Kidney (tissue), 14 donors: Measurements from ENCODE around the gene MOB1B. TPM values are rescaled to one million over a fixed set of nuclear protein-coding genes. Genes with fewer than 3 reads are reported as not detected.

Experiments used
- DNase-seq, 5 donors: peaks; one replicate each; pipeline ENCODE4 v3.0.0-alpha.2; 2013 to 2020
- FAIRE-seq: peaks from 2 replicates; lab custom pipeline; 2012; peaks lifted over from hg19 to GRCh38; lab: Jason Lieb, UNC
- H3K27ac ChIP-seq, 2 donors: one replicate each; pipeline ENCODE4 v1.7.0; 2013; ENCODE audit warnings: low read depth in 2 of 2, low read length in 2 of 2, inconsistent platforms in 1 of 2
- H3K27me3 ChIP-seq: one replicate; pipeline ENCODE4 v1.7.1; 2013; ENCODE audit warnings: low read length, inconsistent platforms; ENCODE audit not compliant: control insufficient read depth, insufficient read depth
- H3K36me3 ChIP-seq, 3 donors: one replicate each; pipeline versions ENCODE4 v1.7.0 to v1.7.1; 2013; ENCODE audit warnings: low read length in 3 of 3, control low read depth in 1 of 3, inconsistent platforms in 1 of 3; ENCODE audit not compliant: insufficient read depth in 3 of 3, control insufficient read depth in 2 of 3
- H3K4me1 ChIP-seq, 3 donors: one replicate each; pipeline versions ENCODE4 v1.7.0 to v1.7.1; 2013; ENCODE audit warnings: low read length in 3 of 3, inconsistent platforms in 1 of 3, low read depth in 1 of 3; ENCODE audit not compliant: control insufficient read depth in 2 of 3, insufficient read depth in 2 of 3
- H3K4me3 ChIP-seq, 3 donors: one replicate each; pipeline versions ENCODE4 v1.7.0 to v1.8.1; 2013; ENCODE audit warnings: low read length in 3 of 3, control low read depth in 1 of 3, inconsistent platforms in 1 of 3
- H3K9ac ChIP-seq, 3 donors: one replicate each; pipeline versions ENCODE4 v1.7.0 to v1.7.1; 2013; ENCODE audit warnings: low read length in 3 of 3, control low read depth in 1 of 3, inconsistent platforms in 1 of 3
- H3K9me3 ChIP-seq, 3 donors: one replicate each; pipeline versions ENCODE4 v1.7.0 to v1.7.1; 2013; ENCODE audit warnings: low read length in 3 of 3, control low read depth in 1 of 3, inconsistent platforms in 1 of 3; ENCODE audit not compliant: control insufficient read depth in 2 of 3, insufficient read depth in 1 of 3
- CTCF ChIP-seq: IDR thresholded peaks from 3 replicates; pipeline ENCODE4 v1.5.1; 2012; ENCODE audit warnings: mild to moderate bottlenecking, moderate library complexity, borderline replicate concordance; ENCODE audit not compliant: insufficient read depth; ENCODE audit errors: extremely low read depth
- intact Hi-C: fragments of 100-400 bp; cut with DNase I; formaldehyde crosslinking; loops from one replicate; pipeline ENCODE4 v1.11.1; 2022
- polyA plus RNA-seq: library from polyadenylated mRNA; stranded (reverse); fragments of 350-450 nt; fragmentation: Illumina TruSeq; extraction: RNeasy Lipid Tissue Mini Kit (QIAGEN cat#74804); gene quantifications from one replicate; pipeline ENCODE4 v1.2.3, GENCODE V29; 2014; ENCODE audit warnings: low read depth, low replicate concordance; ENCODE audit not compliant: insufficient read depth
- total RNA-seq: library from RNA; stranded (reverse); fragmentation: NEBNext Ultra II Directional; extraction: Animal tissue kit (Norgen Biotek cat#: 25700); gene quantifications from one replicate; pipeline ENCODE4 v1.2.1, GENCODE V29; 2021
- donor health status: control.
- donor health status: control.
- donor health status: control.
- donor health status: control.
- donor health status: control.
- donor health status: DM: yes; HTN: yes; CAD: no.
- donor health status: Normal renal cell carcinoma (clear cell type).

MOB1B gene
- total and polyA plus RNA-seq, 2 donors from 2014 or later: 13.9 to 34.2 TPM

GRCh38 chr4:70903291-70903603, 1.1 kb downstream of the MOB1B start:
- TF ChIP-seq CTCF: no peak

GRCh38 chr4:70908993-70909556, 6.9 kb downstream of the MOB1B start:
- H3K4me3 ChIP-seq: no peak overlapping the region
- intact Hi-C loops: no loop called here
- H3K27ac ChIP-seq: no peak overlapping the region
- H3K27me3 ChIP-seq: no peaks in the 10 kb centered on the region
- no peaks in the 10 kb centered on the region for H3K9me3 ChIP-seq
- DNase-seq (peak in 2 of 5 donors; percentile 48 to 51), FAIRE-seq (no peak)
- no peak overlapping the region for H3K9ac ChIP-seq
- H3K36me3 ChIP-seq: peaks cover 0 to 3% (median 2%) of the 10 kb centered on the region in 3 donors
- H3K4me1 ChIP-seq: peaks cover 0 to 7% (median 0%) of the 10 kb centered on the region in 3 donors
- TF ChIP-seq CTCF: no peak

More at GRCh38 chr4:70903291-70903603, 1.1 kb downstream of the MOB1B start:
- H3K4me3 ChIP-seq: peak overlapping the region; percentile 79 to 95 (median 80)
- intact Hi-C loops: no loop called here
- peak overlapping the region in 1 of 2 donors; percentile 86 for H3K27ac ChIP-seq
- peak overlapping the region in 2 of 3 donors; percentile 75 to 92 for H3K9ac ChIP-seq
- H3K9me3 ChIP-seq: no peaks in the 10 kb centered on the region
- H3K27me3 ChIP-seq: no peaks in the 10 kb centered on the region
- H3K36me3 ChIP-seq: peaks cover 0 to 3% (median 2%) of the 10 kb centered on the region in 3 donors
- peak in 4 of 5 donors; percentile 40 to 74 (median 62) for DNase-seq
- FAIRE-seq: no peak
- peaks cover 0 to 5% (median 0%) of the 10 kb centered on the region in 3 donors for H3K4me1 ChIP-seq

- Histone ChIP-seq H3K4me1 (peaks cover 0 to 9% (median 0%) of the 10 kb centered on the region in 3 donors), H3K4me3 (no peak overlapping the region), H3K9ac (no peak overlapping the region), H3K9me3 (no peaks in the 10 kb centered on the region), H3K27ac (no peak overlapping the region), H3K36me3 (no peaks in the 10 kb centered on the region), H3K27me3 (no peaks in the 10 kb centered on the region)
- TF ChIP-seq CTCF: no peak
- no peak for FAIRE-seq
- no peak for DNase-seq
- intact Hi-C loops: no loop called here
Measured at GRCh38 chr4:70914000-70914399, 11.8 kb downstream of the MOB1B start.

- Histone ChIP-seq H3K27me3 (no peaks in the 10 kb centered on the region), H3K4me1 (peaks cover 0 to 8% (median 0%) of the 10 kb centered on the region in 3 donors), H3K4me3 (no peak overlapping the region), H3K36me3 (no peaks in the 10 kb centered on the region), H3K27ac (no peak overlapping the region), H3K9me3 (no peaks in the 10 kb centered on the region), H3K9ac (no peak overlapping the region)
- FAIRE-seq (no peak), DNase-seq (no peak)
- intact Hi-C loops: no loop called here
- no peak for TF ChIP-seq CTCF
Measured at GRCh38 chr4:70914631-70915030, 12.5 kb downstream of the MOB1B start.
